Ovary (tissue), 3 donors: Measurements from ENCODE around the gene AMD1.

Experiments used
- POLR2A ChIP-seq: fragments of 450-650 bp; IDR thresholded peaks from one replicate; pipeline ENCODE4 v1.6.1; 2017; ENCODE audit warnings: antibody characterized with exemption, mild to moderate bottlenecking, moderate library complexity
- TF ChIP-seq, protein P1 (sequence below), 3 donors: fragments of 450-650 bp in 2 of 3; fragments of 200-600 bp in 1 of 3; IDR thresholded peaks; one replicate each; pipeline versions ENCODE4 v1.5.1 to v1.8.0; 2016 to 2022; ENCODE audit warnings: antibody characterized with exemption in 3 of 3, mild to moderate bottlenecking in 1 of 3
- donor health status: DM: no; HTN: no; CAD: no.

DNA sequence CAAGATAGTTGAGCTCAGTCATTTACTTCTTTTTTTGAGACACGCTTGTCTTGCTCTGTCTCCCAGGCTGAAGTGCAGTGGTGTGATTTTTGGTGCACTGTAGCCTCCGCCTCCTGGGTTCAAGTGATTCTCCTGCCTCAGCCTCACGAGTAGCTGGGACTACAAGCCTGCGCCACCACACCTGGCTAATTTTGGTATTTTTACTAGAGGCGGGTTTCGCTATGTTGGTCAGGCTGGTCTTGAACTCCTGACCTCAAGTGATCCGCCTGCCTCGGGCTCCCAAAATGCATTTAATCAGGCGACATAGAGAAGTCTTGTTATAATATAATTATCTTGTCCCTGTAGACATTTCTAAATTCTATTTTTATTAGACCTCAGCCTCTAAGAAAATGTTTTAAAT, 6.1 kb downstream of the AMD1 start:
- TF ChIP-seq, protein P1, sequence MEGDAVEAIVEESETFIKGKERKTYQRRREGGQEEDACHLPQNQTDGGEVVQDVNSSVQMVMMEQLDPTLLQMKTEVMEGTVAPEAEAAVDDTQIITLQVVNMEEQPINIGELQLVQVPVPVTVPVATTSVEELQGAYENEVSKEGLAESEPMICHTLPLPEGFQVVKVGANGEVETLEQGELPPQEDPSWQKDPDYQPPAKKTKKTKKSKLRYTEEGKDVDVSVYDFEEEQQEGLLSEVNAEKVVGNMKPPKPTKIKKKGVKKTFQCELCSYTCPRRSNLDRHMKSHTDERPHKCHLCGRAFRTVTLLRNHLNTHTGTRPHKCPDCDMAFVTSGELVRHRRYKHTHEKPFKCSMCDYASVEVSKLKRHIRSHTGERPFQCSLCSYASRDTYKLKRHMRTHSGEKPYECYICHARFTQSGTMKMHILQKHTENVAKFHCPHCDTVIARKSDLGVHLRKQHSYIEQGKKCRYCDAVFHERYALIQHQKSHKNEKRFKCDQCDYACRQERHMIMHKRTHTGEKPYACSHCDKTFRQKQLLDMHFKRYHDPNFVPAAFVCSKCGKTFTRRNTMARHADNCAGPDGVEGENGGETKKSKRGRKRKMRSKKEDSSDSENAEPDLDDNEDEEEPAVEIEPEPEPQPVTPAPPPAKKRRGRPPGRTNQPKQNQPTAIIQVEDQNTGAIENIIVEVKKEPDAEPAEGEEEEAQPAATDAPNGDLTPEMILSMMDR (IDR thresholded peaks at IDR 0.05), result no peak
- TF ChIP-seq POLR2A, result no peak
